Endodermal cell (in vitro differentiated cells): ENCODE measurements around the gene EPHA4. TPM values are rescaled to one million over a fixed set of nuclear protein-coding genes. Genes with fewer than 3 reads are reported as not detected.

Experiments
- DNase-seq: peaks from one replicate; pipeline ENCODE4 v3.0.0-alpha.2; 2017
- H3K27ac ChIP-seq: 2 replicates; pipeline ENCODE4 v1.5.1; 2013; ENCODE audit warnings: mild to moderate bottlenecking, low read depth, low read length, moderate library complexity
- H3K27me3 ChIP-seq: 2 replicates; pipeline ENCODE4 v1.6.1; 2013; ENCODE audit warnings: mild to moderate bottlenecking, low read length, moderate library complexity; ENCODE audit not compliant: insufficient read depth, control insufficient read depth, poor library complexity, severe bottlenecking
- H3K36me3 ChIP-seq: 2 replicates; pipeline ENCODE4 v1.7.0; 2013; ENCODE audit warnings: mild to moderate bottlenecking, low read length, moderate library complexity; ENCODE audit not compliant: control insufficient read depth, insufficient read depth
- H3K4me1 ChIP-seq: one replicate; pipeline ENCODE4 v1.7.0; 2013; ENCODE audit warnings: low read length; ENCODE audit not compliant: control insufficient read depth, insufficient read depth
- H3K4me3 ChIP-seq: 2 replicates; pipeline ENCODE4 v1.5.1; 2013; ENCODE audit warnings: mild to moderate bottlenecking, low read length, moderate library complexity
- H3K9ac ChIP-seq: 2 replicates; pipeline ENCODE4 v1.6.1; 2013; ENCODE audit warnings: mild to moderate bottlenecking, low read length, moderate library complexity; ENCODE audit not compliant: poor library complexity, severe bottlenecking; ENCODE audit errors: extremely low read depth
- H3K9me3 ChIP-seq: 2 replicates; pipeline ENCODE4 v1.6.1; 2013; ENCODE audit warnings: mild to moderate bottlenecking, low read length, moderate library complexity; ENCODE audit not compliant: control insufficient read depth
- H3K27ac Mint-ChIP-seq: 2 replicates; pipeline ENCODE4 v1.8.0; 2020; ENCODE audit warnings: mixed read lengths
- H3K27me3 Mint-ChIP-seq: 2 replicates; pipeline ENCODE4 v1.8.0; 2021; ENCODE audit warnings: mild to moderate bottlenecking, mixed read lengths; ENCODE audit not compliant: insufficient read depth
- H3K36me3 Mint-ChIP-seq: 2 replicates; pipeline ENCODE4 v1.8.0; 2020; ENCODE audit warnings: low read depth, mixed read lengths
- H3K4me1 Mint-ChIP-seq: 2 replicates; pipeline ENCODE4 v1.8.0; 2020; ENCODE audit warnings: mixed read lengths
- H3K4me3 Mint-ChIP-seq: 2 replicates; pipeline ENCODE4 v1.8.0; 2020; ENCODE audit warnings: mild to moderate bottlenecking, moderate library complexity, mixed read lengths
- H3K9me3 Mint-ChIP-seq: 2 replicates; pipeline ENCODE4 v1.8.0; 2020; ENCODE audit warnings: mild to moderate bottlenecking, mixed read lengths
- WGBS, 2 experiments: methylation state at CpG; one replicate each; pipeline versions ENCODE4 v1.1.5 to v1.1.7; 2013; ENCODE audit warnings: missing lambda C conversion rate in 2 of 2, mixed read lengths in 1 of 2; ENCODE audit not compliant: insufficient coverage in 1 of 2, insufficient read length in 1 of 2; 5-methylcytosine and 5-hydroxymethylcytosine counted together
- total RNA-seq, 2 donors: library from RNA; stranded (reverse); fragmentation: NEBNext Ultra II Directional in 1 of 2; extraction: Animal tissue kit (Norgen Biotek cat#: 25700) in 1 of 2; gene quantifications; 2 replicates in 1 of 2; 3 replicates in 1 of 2; pipeline ENCODE4 v1.2.1, GENCODE V29; 2021
- TF ChIP-seq, protein P1 (sequence below): fragments of 200-600 bp; sonication (generic); conservative IDR thresholded peaks from 2 replicates; pipeline ENCODE4 v1.5.0; 2021; ENCODE audit warnings: antibody characterized with exemption, mild to moderate bottlenecking

EPHA4 gene
- total RNA-seq, 2 donors from 2014 or later = 74.1 to 87.3 TPM

GRCh38 chr2:221486106-221486505 lies 86.0 kb downstream of the EPHA4 start:
- Histone ChIP-seq H3K27ac (no peak overlapping the region), H3K27me3 (no peaks in the 10 kb centered on the region), H3K4me1 (peaks cover 6% of the 10 kb centered on the region), H3K36me3 (peaks cover 32% of the 10 kb centered on the region), H3K9ac (no peak overlapping the region), H3K9me3 (peaks cover 6% of the 10 kb centered on the region), H3K4me3 (no peak overlapping the region)
- Mint-ChIP-seq H3K4me3 (no peak overlapping the region), H3K9me3 (no peaks in the 10 kb centered on the region), H3K27ac (no peak overlapping the region), H3K27me3 (no peaks in the 10 kb centered on the region), H3K36me3 (peaks cover 19% of the 10 kb centered on the region), H3K4me1 (peaks cover 20% of the 10 kb centered on the region)
- no peak for DNase-seq
- TF ChIP-seq, protein P1, sequence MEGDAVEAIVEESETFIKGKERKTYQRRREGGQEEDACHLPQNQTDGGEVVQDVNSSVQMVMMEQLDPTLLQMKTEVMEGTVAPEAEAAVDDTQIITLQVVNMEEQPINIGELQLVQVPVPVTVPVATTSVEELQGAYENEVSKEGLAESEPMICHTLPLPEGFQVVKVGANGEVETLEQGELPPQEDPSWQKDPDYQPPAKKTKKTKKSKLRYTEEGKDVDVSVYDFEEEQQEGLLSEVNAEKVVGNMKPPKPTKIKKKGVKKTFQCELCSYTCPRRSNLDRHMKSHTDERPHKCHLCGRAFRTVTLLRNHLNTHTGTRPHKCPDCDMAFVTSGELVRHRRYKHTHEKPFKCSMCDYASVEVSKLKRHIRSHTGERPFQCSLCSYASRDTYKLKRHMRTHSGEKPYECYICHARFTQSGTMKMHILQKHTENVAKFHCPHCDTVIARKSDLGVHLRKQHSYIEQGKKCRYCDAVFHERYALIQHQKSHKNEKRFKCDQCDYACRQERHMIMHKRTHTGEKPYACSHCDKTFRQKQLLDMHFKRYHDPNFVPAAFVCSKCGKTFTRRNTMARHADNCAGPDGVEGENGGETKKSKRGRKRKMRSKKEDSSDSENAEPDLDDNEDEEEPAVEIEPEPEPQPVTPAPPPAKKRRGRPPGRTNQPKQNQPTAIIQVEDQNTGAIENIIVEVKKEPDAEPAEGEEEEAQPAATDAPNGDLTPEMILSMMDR = no peak
- 95 to 98% methylated on average over 4 of the region's 4 CpGs for WGBS, 2 experiments

- 96 to 100% methylated on average over 5 of the region's 5 CpGs for WGBS, 2 experiments
- no peak overlapping the region for H3K4me3 ChIP-seq
- no peak overlapping the region for H3K9ac ChIP-seq
- no peaks in the 10 kb centered on the region for H3K27me3 ChIP-seq
- Mint-ChIP-seq H3K36me3 (peaks cover 22% of the 10 kb centered on the region), H3K9me3 (no peaks in the 10 kb centered on the region), H3K4me3 (no peak overlapping the region), H3K27me3 (no peaks in the 10 kb centered on the region), H3K4me1 (peaks cover 14% of the 10 kb centered on the region), H3K27ac (no peak overlapping the region)
- H3K36me3 ChIP-seq = peaks cover 33% of the 10 kb centered on the region
- TF ChIP-seq, protein P1 = no peak
- peaks cover 6% of the 10 kb centered on the region for H3K9me3 ChIP-seq
- H3K27ac ChIP-seq = no peak overlapping the region
- no peaks in the 10 kb centered on the region for H3K4me1 ChIP-seq
- no peak for DNase-seq
Measured at GRCh38 chr2:221485503-221485870, 86.6 kb downstream of the EPHA4 start.

- no peak overlapping the region for H3K9ac ChIP-seq
- Mint-ChIP-seq H3K9me3 (no peaks in the 10 kb centered on the region), H3K27me3 (no peaks in the 10 kb centered on the region), H3K4me1 (peaks cover 17% of the 10 kb centered on the region), H3K4me3 (no peak overlapping the region), H3K27ac (no peak overlapping the region), H3K36me3 (peaks cover 22% of the 10 kb centered on the region)
- 97% methylated on average over 8 of the region's 8 CpGs for WGBS, 2 experiments
- DNase-seq = no peak
- H3K4me1 ChIP-seq = no peaks in the 10 kb centered on the region
- H3K9me3 ChIP-seq = peaks cover 6% of the 10 kb centered on the region
- no peaks in the 10 kb centered on the region for H3K27me3 ChIP-seq
- peaks cover 35% of the 10 kb centered on the region for H3K36me3 ChIP-seq
- H3K4me3 ChIP-seq = no peak overlapping the region
- no peak overlapping the region for H3K27ac ChIP-seq
- TF ChIP-seq, protein P1 = no peak
Measured at GRCh38 chr2:221484761-221485502, 87.2 kb downstream of the EPHA4 start.
